Kidney (tissue), 14 donors: ENCODE results near the gene DBN1. TPM values are rescaled to one million over a fixed set of nuclear protein-coding genes. Genes with fewer than 3 reads are reported as not detected.
A peak's percentile ranks its signal among the peaks of the same experiment; 100 is the strongest.

Experiments used
- DNase-seq, 5 donors: peaks; one replicate each; pipeline ENCODE4 v3.0.0-alpha.2; 2013 to 2020
- FAIRE-seq: peaks from 2 replicates; lab custom pipeline; 2012; peaks lifted over from hg19 to GRCh38; lab: Jason Lieb, UNC
- H3K27ac ChIP-seq, 2 donors: one replicate each; pipeline ENCODE4 v1.7.0; 2013; ENCODE audit warnings: low read depth in 2 of 2, low read length in 2 of 2, inconsistent platforms in 1 of 2
- H3K27me3 ChIP-seq: one replicate; pipeline ENCODE4 v1.7.1; 2013; ENCODE audit warnings: low read length, inconsistent platforms; ENCODE audit not compliant: control insufficient read depth, insufficient read depth
- H3K36me3 ChIP-seq, 3 donors: one replicate each; pipeline versions ENCODE4 v1.7.0 to v1.7.1; 2013; ENCODE audit warnings: low read length in 3 of 3, control low read depth in 1 of 3, inconsistent platforms in 1 of 3; ENCODE audit not compliant: insufficient read depth in 3 of 3, control insufficient read depth in 2 of 3
- H3K4me1 ChIP-seq, 3 donors: one replicate each; pipeline versions ENCODE4 v1.7.0 to v1.7.1; 2013; ENCODE audit warnings: low read length in 3 of 3, inconsistent platforms in 1 of 3, low read depth in 1 of 3; ENCODE audit not compliant: control insufficient read depth in 2 of 3, insufficient read depth in 2 of 3
- H3K4me3 ChIP-seq, 3 donors: one replicate each; pipeline versions ENCODE4 v1.7.0 to v1.8.1; 2013; ENCODE audit warnings: low read length in 3 of 3, control low read depth in 1 of 3, inconsistent platforms in 1 of 3
- H3K9ac ChIP-seq, 3 donors: one replicate each; pipeline versions ENCODE4 v1.7.0 to v1.7.1; 2013; ENCODE audit warnings: low read length in 3 of 3, control low read depth in 1 of 3, inconsistent platforms in 1 of 3
- H3K9me3 ChIP-seq, 3 donors: one replicate each; pipeline versions ENCODE4 v1.7.0 to v1.7.1; 2013; ENCODE audit warnings: low read length in 3 of 3, control low read depth in 1 of 3, inconsistent platforms in 1 of 3; ENCODE audit not compliant: control insufficient read depth in 2 of 3, insufficient read depth in 1 of 3
- CTCF ChIP-seq: IDR thresholded peaks from 3 replicates; pipeline ENCODE4 v1.5.1; 2012; ENCODE audit warnings: mild to moderate bottlenecking, moderate library complexity, borderline replicate concordance; ENCODE audit not compliant: insufficient read depth; ENCODE audit errors: extremely low read depth
- intact Hi-C: fragments of 100-400 bp; cut with DNase I; formaldehyde crosslinking; loops from one replicate; pipeline ENCODE4 v1.11.1; 2022
- polyA plus RNA-seq: library from polyadenylated mRNA; stranded (reverse); fragments of 350-450 nt; fragmentation: Illumina TruSeq; extraction: RNeasy Lipid Tissue Mini Kit (QIAGEN cat#74804); gene quantifications from one replicate; pipeline ENCODE4 v1.2.3, GENCODE V29; 2014; ENCODE audit warnings: low read depth, low replicate concordance; ENCODE audit not compliant: insufficient read depth
- total RNA-seq: library from RNA; stranded (reverse); fragmentation: NEBNext Ultra II Directional; extraction: Animal tissue kit (Norgen Biotek cat#: 25700); gene quantifications from one replicate; pipeline ENCODE4 v1.2.1, GENCODE V29; 2021
- donor health status: control.
- donor health status: control.
- donor health status: control.
- donor health status: control.
- donor health status: control.
- donor health status: DM: yes; HTN: yes; CAD: no.
- donor health status: Normal renal cell carcinoma (clear cell type).

The DBN1 gene
- total and polyA plus RNA-seq, 2 donors from 2014 or later: 56.5 to 64.2 TPM

GRCh38 chr5:177466861-177467260 lies 6.6 kb downstream of the DBN1 start:
- no peak for TF ChIP-seq CTCF
- no peak overlapping the region for H3K9ac ChIP-seq
- no peak overlapping the region for H3K4me3 ChIP-seq
- peaks cover 0 to 13% (median 0%) of the 10 kb centered on the region in 3 donors for H3K4me1 ChIP-seq
- intact Hi-C loops: no loop called here
- no peak overlapping the region for H3K27ac ChIP-seq
- no peaks in the 10 kb centered on the region for H3K27me3 ChIP-seq
- FAIRE-seq (no peak), DNase-seq (no peak)
- peaks cover 0 to 9% (median 8%) of the 10 kb centered on the region in 3 donors for H3K36me3 ChIP-seq
- no peaks in the 10 kb centered on the region for H3K9me3 ChIP-seq

- intact Hi-C loops: no loop called here
- no peak for DNase-seq
- no peak overlapping the region for H3K27ac ChIP-seq
- H3K36me3 ChIP-seq: peaks cover 0 to 9% (median 8%) of the 10 kb centered on the region in 3 donors
- no peak overlapping the region for H3K9ac ChIP-seq
- TF ChIP-seq CTCF: no peak
- no peaks in the 10 kb centered on the region for H3K27me3 ChIP-seq
- H3K4me3 ChIP-seq: no peak overlapping the region
- peaks cover 0 to 5% (median 0%) of the 10 kb centered on the region in 3 donors for H3K4me1 ChIP-seq
- H3K9me3 ChIP-seq: no peaks in the 10 kb centered on the region
- FAIRE-seq: no peak
These were observed 8.4 kb downstream of the DBN1 start for GRCh38 chr5:177465044-177465443.

- H3K4me3 ChIP-seq: no peak overlapping the region
- H3K4me1 ChIP-seq: no peaks in the 10 kb centered on the region
- peaks cover 0 to 9% (median 4%) of the 10 kb centered on the region in 3 donors for H3K36me3 ChIP-seq
- TF ChIP-seq CTCF: no peak
- no peaks in the 10 kb centered on the region for H3K27me3 ChIP-seq
- intact Hi-C loops: no loop called here
- FAIRE-seq: no peak
- H3K27ac ChIP-seq: no peak overlapping the region
- H3K9ac ChIP-seq: no peak overlapping the region
- no peaks in the 10 kb centered on the region for H3K9me3 ChIP-seq
- DNase-seq: peak in 1 of 5 donors; percentile 82
These were observed 11.3 kb downstream of the DBN1 start for GRCh38 chr5:177462021-177462670.
